Loucy (cell line): ENCODE results near the gene MAD1L1.

Source experiments
- EZH2phosphoT487 ChIP-seq: fragments of 200-600 bp; IDR thresholded peaks from 2 replicates; pipeline ENCODE4 v1.6.1; 2018; ENCODE audit warnings: antibody characterized with exemption, mild to moderate bottlenecking, moderate library complexity, borderline replicate concordance
- TF ChIP-seq, protein P1 (sequence below): fragments of 200-600 bp; sonication (generic); conservative IDR thresholded peaks from 2 replicates; pipeline ENCODE4 v1.5.1; 2014; ENCODE audit warnings: mild to moderate bottlenecking, antibody characterized with exemption, low read length

DNA sequence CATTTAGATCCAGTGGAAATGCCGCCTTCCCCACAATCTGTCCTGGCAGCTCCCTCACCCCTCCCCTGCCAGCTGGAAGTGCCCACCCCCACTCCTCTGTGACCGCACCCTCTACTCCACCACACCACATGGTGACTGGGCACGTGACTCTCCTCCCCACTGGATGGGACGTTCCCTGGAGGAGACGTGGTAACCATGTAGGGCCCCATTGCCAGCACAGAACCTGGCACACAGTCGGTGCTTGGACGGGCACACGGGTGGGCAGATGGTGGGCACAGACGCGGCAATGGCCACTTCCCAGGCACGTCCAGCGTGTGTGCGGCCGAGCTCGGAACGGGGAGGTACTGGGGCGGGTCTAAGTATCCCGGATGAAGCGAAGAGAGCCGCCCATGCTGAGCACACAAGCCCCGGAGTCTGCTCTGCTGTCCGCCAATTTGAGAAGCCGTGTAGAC lies 245.6 kb downstream of the MAD1L1 start:
- TF ChIP-seq, protein P1, sequence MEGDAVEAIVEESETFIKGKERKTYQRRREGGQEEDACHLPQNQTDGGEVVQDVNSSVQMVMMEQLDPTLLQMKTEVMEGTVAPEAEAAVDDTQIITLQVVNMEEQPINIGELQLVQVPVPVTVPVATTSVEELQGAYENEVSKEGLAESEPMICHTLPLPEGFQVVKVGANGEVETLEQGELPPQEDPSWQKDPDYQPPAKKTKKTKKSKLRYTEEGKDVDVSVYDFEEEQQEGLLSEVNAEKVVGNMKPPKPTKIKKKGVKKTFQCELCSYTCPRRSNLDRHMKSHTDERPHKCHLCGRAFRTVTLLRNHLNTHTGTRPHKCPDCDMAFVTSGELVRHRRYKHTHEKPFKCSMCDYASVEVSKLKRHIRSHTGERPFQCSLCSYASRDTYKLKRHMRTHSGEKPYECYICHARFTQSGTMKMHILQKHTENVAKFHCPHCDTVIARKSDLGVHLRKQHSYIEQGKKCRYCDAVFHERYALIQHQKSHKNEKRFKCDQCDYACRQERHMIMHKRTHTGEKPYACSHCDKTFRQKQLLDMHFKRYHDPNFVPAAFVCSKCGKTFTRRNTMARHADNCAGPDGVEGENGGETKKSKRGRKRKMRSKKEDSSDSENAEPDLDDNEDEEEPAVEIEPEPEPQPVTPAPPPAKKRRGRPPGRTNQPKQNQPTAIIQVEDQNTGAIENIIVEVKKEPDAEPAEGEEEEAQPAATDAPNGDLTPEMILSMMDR: no peak
- no peak for TF ChIP-seq EZH2phosphoT487
